Neuron (in vitro differentiated cells): ENCODE measurements around the gene NPAS3.

Experiments
- H2AFZ ChIP-seq: one replicate; pipeline ENCODE4 v1.6.1; 2013; ENCODE audit warnings: low read depth, mild to moderate bottlenecking, inconsistent platforms, low read length, moderate library complexity
- H3K27me3 ChIP-seq: one replicate; pipeline ENCODE4 v1.6.1; 2013; ENCODE audit warnings: low read length; ENCODE audit not compliant: insufficient read depth
- H3K36me3 ChIP-seq: one replicate; pipeline ENCODE4 v1.6.1; 2013; ENCODE audit warnings: low read length; ENCODE audit not compliant: insufficient read depth
- H3K4me1 ChIP-seq: one replicate; pipeline ENCODE4 v1.6.1; 2013; ENCODE audit warnings: low read length; ENCODE audit not compliant: insufficient read depth
- H3K4me3 ChIP-seq: 2 replicates; pipeline ENCODE4 v1.5.1; 2013; ENCODE audit warnings: mild to moderate bottlenecking, low read length, moderate library complexity
- H3K9me3 ChIP-seq: one replicate; pipeline ENCODE4 v1.6.1; 2013; ENCODE audit warnings: low read length

NPAS3 gene

GRCh38 chr14:33733721-33734120 lies 795.0 kb downstream of the NPAS3 start:
- Histone ChIP-seq H3K27me3 (no peaks in the 10 kb centered on the region), H2AFZ (no peak overlapping the region), H3K4me1 (no peaks in the 10 kb centered on the region), H3K9me3 (no peaks in the 10 kb centered on the region), H3K36me3 (peaks cover 38% of the 10 kb centered on the region), H3K4me3 (no peak overlapping the region)

- Histone ChIP-seq H3K4me3 (no peak overlapping the region), H3K4me1 (no peaks in the 10 kb centered on the region), H3K27me3 (no peaks in the 10 kb centered on the region), H3K9me3 (no peaks in the 10 kb centered on the region), H2AFZ (no peak overlapping the region), H3K36me3 (peaks cover 44% of the 10 kb centered on the region)
Observed at GRCh38 chr14:33734387-33734786, 795.7 kb downstream of the NPAS3 start.

GRCh38 chr14:33736299-33736825 lies 797.7 kb downstream of the NPAS3 start:
- Histone ChIP-seq H3K4me3 (no peak overlapping the region), H3K9me3 (no peaks in the 10 kb centered on the region), H3K36me3 (peaks cover 54% of the 10 kb centered on the region), H2AFZ (no peak overlapping the region), H3K27me3 (no peaks in the 10 kb centered on the region), H3K4me1 (no peaks in the 10 kb centered on the region)

GRCh38 chr14:33736979-33737378 lies 798.3 kb downstream of the NPAS3 start:
- H3K9me3 ChIP-seq = no peaks in the 10 kb centered on the region
- H3K4me3 ChIP-seq = no peak overlapping the region
- H3K36me3 ChIP-seq = peaks cover 57% of the 10 kb centered on the region
- H3K4me1 ChIP-seq = no peaks in the 10 kb centered on the region
- no peak overlapping the region for H2AFZ ChIP-seq
- no peaks in the 10 kb centered on the region for H3K27me3 ChIP-seq

- Histone ChIP-seq H3K27me3 (no peaks in the 10 kb centered on the region), H2AFZ (no peak overlapping the region), H3K4me3 (no peak overlapping the region), H3K9me3 (no peaks in the 10 kb centered on the region), H3K4me1 (no peaks in the 10 kb centered on the region), H3K36me3 (peaks cover 62% of the 10 kb centered on the region)
Observed at GRCh38 chr14:33737446-33737845, 798.8 kb downstream of the NPAS3 start.

- no peaks in the 10 kb centered on the region for H3K4me1 ChIP-seq
- H3K36me3 ChIP-seq = peaks cover 66% of the 10 kb centered on the region
- no peaks in the 10 kb centered on the region for H3K27me3 ChIP-seq
- H3K9me3 ChIP-seq = peaks cover 4% of the 10 kb centered on the region
- H3K4me3 ChIP-seq = no peak overlapping the region
- no peak overlapping the region for H2AFZ ChIP-seq
Observed at GRCh38 chr14:33738029-33738428, 799.4 kb downstream of the NPAS3 start.

GRCh38 chr14:33738491-33738890 lies 799.8 kb downstream of the NPAS3 start:
- H2AFZ ChIP-seq = no peak overlapping the region
- no peak overlapping the region for H3K4me3 ChIP-seq
- H3K9me3 ChIP-seq = peaks cover 5% of the 10 kb centered on the region
- H3K36me3 ChIP-seq = peaks cover 67% of the 10 kb centered on the region
- H3K4me1 ChIP-seq = no peaks in the 10 kb centered on the region
- H3K27me3 ChIP-seq = no peaks in the 10 kb centered on the region

GRCh38 chr14:33740531-33740930 lies 801.9 kb downstream of the NPAS3 start:
- no peaks in the 10 kb centered on the region for H3K27me3 ChIP-seq
- H3K36me3 ChIP-seq = peaks cover 73% of the 10 kb centered on the region
- peaks cover 8% of the 10 kb centered on the region for H3K9me3 ChIP-seq
- no peak overlapping the region for H3K4me3 ChIP-seq
- H3K4me1 ChIP-seq = no peaks in the 10 kb centered on the region
- H2AFZ ChIP-seq = no peak overlapping the region

GRCh38 chr14:33742166-33742565 lies 803.5 kb downstream of the NPAS3 start:
- no peaks in the 10 kb centered on the region for H3K4me1 ChIP-seq
- H3K27me3 ChIP-seq = no peaks in the 10 kb centered on the region
- peaks cover 58% of the 10 kb centered on the region for H3K36me3 ChIP-seq
- no peak overlapping the region for H3K4me3 ChIP-seq
- no peak overlapping the region for H2AFZ ChIP-seq
- H3K9me3 ChIP-seq = peaks cover 8% of the 10 kb centered on the region

- H2AFZ ChIP-seq = no peak overlapping the region
- peaks cover 45% of the 10 kb centered on the region for H3K36me3 ChIP-seq
- peaks cover 8% of the 10 kb centered on the region for H3K9me3 ChIP-seq
- H3K27me3 ChIP-seq = no peaks in the 10 kb centered on the region
- no peak overlapping the region for H3K4me3 ChIP-seq
- H3K4me1 ChIP-seq = no peaks in the 10 kb centered on the region
Observed at GRCh38 chr14:33745163-33745562, 806.5 kb downstream of the NPAS3 start.

GRCh38 chr14:33747749-33748148 lies 809.1 kb downstream of the NPAS3 start:
- H3K4me1 ChIP-seq = no peaks in the 10 kb centered on the region
- peaks cover 7% of the 10 kb centered on the region for H3K9me3 ChIP-seq
- no peak overlapping the region for H2AFZ ChIP-seq
- no peaks in the 10 kb centered on the region for H3K27me3 ChIP-seq
- peaks cover 31% of the 10 kb centered on the region for H3K36me3 ChIP-seq
- no peak overlapping the region for H3K4me3 ChIP-seq

GRCh38 chr14:33754261-33754660 lies 815.6 kb downstream of the NPAS3 start:
- peaks cover 5% of the 10 kb centered on the region for H3K4me1 ChIP-seq
- no peak overlapping the region for H2AFZ ChIP-seq
- no peak overlapping the region for H3K4me3 ChIP-seq
- H3K9me3 ChIP-seq = peaks cover 2% of the 10 kb centered on the region
- H3K27me3 ChIP-seq = no peaks in the 10 kb centered on the region
- H3K36me3 ChIP-seq = peaks cover 9% of the 10 kb centered on the region

GRCh38 chr14:33755358-33755757 lies 816.7 kb downstream of the NPAS3 start:
- no peaks in the 10 kb centered on the region for H3K27me3 ChIP-seq
- no peak overlapping the region for H2AFZ ChIP-seq
- H3K36me3 ChIP-seq = peaks cover 5% of the 10 kb centered on the region
- no peak overlapping the region for H3K4me3 ChIP-seq
- peaks cover 5% of the 10 kb centered on the region for H3K4me1 ChIP-seq
- H3K9me3 ChIP-seq = peaks cover 2% of the 10 kb centered on the region

- Histone ChIP-seq H3K36me3 (peaks cover 10% of the 10 kb centered on the region), H3K4me3 (no peak overlapping the region), H3K27me3 (no peaks in the 10 kb centered on the region), H2AFZ (no peak overlapping the region), H3K4me1 (peaks cover 5% of the 10 kb centered on the region), H3K9me3 (peaks cover 2% of the 10 kb centered on the region)
Observed at GRCh38 chr14:33756833-33757232, 818.2 kb downstream of the NPAS3 start.
